ENCODE measurements around the gene ABCD4. TPM values are rescaled to one million over a fixed set of nuclear protein-coding genes. Genes with fewer than 3 reads are reported as not detected.
"Not testable (repeated sequence)": the region's sequence is repeated elsewhere in the genome, so short reads cannot be mapped to it uniquely, and the experiment has no call there.

ABCD4 gene
- total RNA-seq, 2 donors from 2014 or later, result 33.4 to 77.3 TPM

DNA sequence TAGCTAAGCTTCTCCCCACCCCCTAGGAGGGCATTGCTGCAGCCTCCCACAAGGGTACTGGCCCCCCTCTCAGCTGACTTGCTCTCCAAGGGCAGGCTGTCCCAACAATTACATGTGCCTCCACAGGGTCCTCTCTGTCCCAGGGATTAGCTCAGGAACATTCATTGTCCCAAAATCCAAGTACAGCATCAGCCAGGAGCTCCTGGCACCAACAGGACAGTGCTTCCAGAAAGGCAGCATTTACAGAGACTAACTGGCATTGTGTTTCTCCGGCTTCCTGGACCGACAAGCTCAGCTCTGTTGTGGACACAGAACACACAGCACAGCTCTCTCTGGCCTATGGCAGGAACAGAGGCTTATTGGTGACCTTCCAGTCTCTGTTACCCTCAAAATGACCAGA lies 21.7 kb downstream of the ABCD4 start:
- intact Hi-C loops (cut with DNase I), result no loop called here
- DNase-seq (ENCODE audit: low spot score), result no peak
- 100% methylated on average over 2 of the region's 2 CpGs for WGBS
- Histone ChIP-seq H3K27ac (no peak overlapping the region), H3K4me3 (no peak overlapping the region), H3K36me3 (peaks cover 0 to 4% of the 10 kb centered on the region in 2 donors), H3K4me1 (replicated peaks) (no peaks in the 10 kb centered on the region), H3K9me3 (no peaks in the 10 kb centered on the region), H3K27me3 (replicated peaks; ENCODE audit: insufficient read depth) (no peaks in the 10 kb centered on the region)
- TF ChIP-seq, protein P1, sequence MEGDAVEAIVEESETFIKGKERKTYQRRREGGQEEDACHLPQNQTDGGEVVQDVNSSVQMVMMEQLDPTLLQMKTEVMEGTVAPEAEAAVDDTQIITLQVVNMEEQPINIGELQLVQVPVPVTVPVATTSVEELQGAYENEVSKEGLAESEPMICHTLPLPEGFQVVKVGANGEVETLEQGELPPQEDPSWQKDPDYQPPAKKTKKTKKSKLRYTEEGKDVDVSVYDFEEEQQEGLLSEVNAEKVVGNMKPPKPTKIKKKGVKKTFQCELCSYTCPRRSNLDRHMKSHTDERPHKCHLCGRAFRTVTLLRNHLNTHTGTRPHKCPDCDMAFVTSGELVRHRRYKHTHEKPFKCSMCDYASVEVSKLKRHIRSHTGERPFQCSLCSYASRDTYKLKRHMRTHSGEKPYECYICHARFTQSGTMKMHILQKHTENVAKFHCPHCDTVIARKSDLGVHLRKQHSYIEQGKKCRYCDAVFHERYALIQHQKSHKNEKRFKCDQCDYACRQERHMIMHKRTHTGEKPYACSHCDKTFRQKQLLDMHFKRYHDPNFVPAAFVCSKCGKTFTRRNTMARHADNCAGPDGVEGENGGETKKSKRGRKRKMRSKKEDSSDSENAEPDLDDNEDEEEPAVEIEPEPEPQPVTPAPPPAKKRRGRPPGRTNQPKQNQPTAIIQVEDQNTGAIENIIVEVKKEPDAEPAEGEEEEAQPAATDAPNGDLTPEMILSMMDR (IDR thresholded peaks at IDR 0.05), result no peak
- TF ChIP-seq POLR2AphosphoS5 (IDR thresholded peaks at IDR 0.05) (no peak), POLR2A (IDR thresholded peaks at IDR 0.05) (no peak)

DNA sequence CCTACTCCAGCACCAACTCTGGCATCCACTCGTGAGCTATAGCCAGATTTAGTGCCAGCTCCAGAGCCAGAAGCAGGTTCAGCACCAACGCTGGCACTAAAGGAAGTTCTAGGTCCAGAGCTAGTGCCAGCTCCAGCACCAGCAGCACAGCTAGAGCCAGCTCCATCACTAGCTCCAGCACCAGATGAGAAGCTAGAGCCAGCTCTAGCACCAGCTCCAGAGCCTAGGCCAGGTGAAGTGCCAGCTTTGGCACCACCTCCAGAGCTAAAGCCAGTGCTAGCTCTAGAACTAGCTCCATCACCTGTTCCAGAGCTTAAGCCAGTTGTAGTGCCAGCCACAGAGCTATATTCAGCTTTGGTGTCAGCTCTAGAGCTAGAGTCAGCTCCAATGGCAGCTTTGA lies 24.7 kb downstream of the ABCD4 start:
- TF ChIP-seq POLR2A (IDR thresholded peaks at IDR 0.05), result no peak
- no peak for TF ChIP-seq POLR2AphosphoS5 (IDR thresholded peaks at IDR 0.05)
- TF ChIP-seq, protein P1 (IDR thresholded peaks at IDR 0.05), result no peak
- Histone ChIP-seq H3K36me3 (no peaks in the 10 kb centered on the region), H3K4me3 (no peak overlapping the region), H3K27ac (no peak overlapping the region), H3K27me3 (replicated peaks; ENCODE audit: insufficient read depth) (no peaks in the 10 kb centered on the region), H3K9me3 (no peaks in the 10 kb centered on the region), H3K4me1 (replicated peaks) (no peaks in the 10 kb centered on the region)
- intact Hi-C loops (cut with DNase I), result no loop called here
- WGBS, result 93% methylated on average over 2 of the region's 2 CpGs
- no peak for DNase-seq (ENCODE audit: low spot score)

DNA sequence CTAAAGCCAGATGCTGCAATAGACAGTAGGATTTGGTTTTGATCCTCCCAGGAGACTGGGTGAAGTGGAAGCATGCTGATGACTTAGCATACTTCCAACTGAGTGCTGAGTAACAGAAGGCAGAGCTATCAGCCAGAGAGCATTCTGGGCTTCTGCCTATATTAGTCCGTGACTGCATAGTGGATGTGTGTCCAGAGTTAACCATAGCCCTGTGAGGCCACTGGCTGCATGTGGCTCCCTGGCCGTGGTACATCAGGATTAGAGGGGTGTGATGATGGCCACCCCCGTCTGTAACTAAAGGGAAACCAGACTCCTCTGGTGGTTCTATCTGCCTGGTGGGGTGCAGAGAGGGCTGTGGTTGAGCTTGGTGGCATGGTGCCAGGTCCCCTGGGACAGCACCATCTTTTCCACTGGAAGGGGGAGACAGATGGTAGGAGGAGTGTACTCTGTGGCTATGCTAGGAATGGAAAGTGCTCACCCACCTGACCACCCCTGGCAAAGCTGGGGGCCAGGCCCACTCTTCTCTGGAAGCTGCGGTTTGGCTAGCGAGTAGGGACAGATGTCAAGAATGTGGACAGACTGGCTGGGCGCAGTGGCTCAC lies 27.4 kb downstream of the ABCD4 start:
- no peaks in the 10 kb centered on the region for H3K9me3 ChIP-seq
- H3K36me3 ChIP-seq, result no peaks in the 10 kb centered on the region
- WGBS, result 44% methylated on average over 6 of the region's 6 CpGs

DNA sequence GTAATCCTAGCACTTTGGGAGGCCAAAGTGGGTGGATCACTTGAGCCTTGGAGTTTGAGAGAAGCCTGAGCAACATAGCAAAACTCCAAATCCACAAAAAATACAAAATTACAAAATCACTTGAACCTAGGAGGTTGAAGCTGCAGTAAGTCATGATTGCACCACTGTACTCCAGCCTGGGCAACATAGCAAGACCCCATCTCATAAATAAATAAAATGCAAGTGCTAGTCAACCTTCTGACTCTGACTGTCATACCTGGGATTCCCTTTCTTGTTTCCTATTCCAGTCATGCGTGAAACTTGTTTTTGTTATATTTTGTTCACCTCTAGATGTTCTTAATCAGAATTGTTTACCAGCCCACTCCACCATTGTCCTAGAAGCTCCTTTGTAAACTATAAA lies 31.4 kb downstream of the ABCD4 start:
- intact Hi-C loops (cut with DNase I), result no loop called here
- Histone ChIP-seq H3K4me1 (replicated peaks) (no peaks in the 10 kb centered on the region), H3K9me3 (no peaks in the 10 kb centered on the region), H3K36me3 (no peaks in the 10 kb centered on the region), H3K27me3 (replicated peaks; ENCODE audit: insufficient read depth) (no peaks in the 10 kb centered on the region), H3K27ac (no peak overlapping the region), H3K4me3 (no peak overlapping the region)
- TF ChIP-seq POLR2AphosphoS5 (IDR thresholded peaks at IDR 0.05) (no peak), POLR2A (IDR thresholded peaks at IDR 0.05) (no peak)
- TF ChIP-seq, protein P1 (IDR thresholded peaks at IDR 0.05), result no peak
- DNase-seq (ENCODE audit: low spot score), result no peak
- 97% methylated on average over 1 of the region's 1 CpG for WGBS

More for the DNA sequence above, 27.4 kb downstream of the ABCD4 start:
- no peak overlapping the region for H3K27ac ChIP-seq
- TF ChIP-seq, protein P1 (IDR thresholded peaks at IDR 0.05), result no peak
- TF ChIP-seq POLR2A (IDR thresholded peaks at IDR 0.05), result no peak
- TF ChIP-seq POLR2AphosphoS5 (IDR thresholded peaks at IDR 0.05), result no peak
- intact Hi-C loops (cut with DNase I), result no loop called here
- H3K4me1 ChIP-seq (replicated peaks), result no peaks in the 10 kb centered on the region
- H3K4me3 ChIP-seq, result no peak overlapping the region
- DNase-seq (ENCODE audit: low spot score), result no peak
- H3K27me3 ChIP-seq (replicated peaks; ENCODE audit: insufficient read depth), result no peaks in the 10 kb centered on the region

DNA sequence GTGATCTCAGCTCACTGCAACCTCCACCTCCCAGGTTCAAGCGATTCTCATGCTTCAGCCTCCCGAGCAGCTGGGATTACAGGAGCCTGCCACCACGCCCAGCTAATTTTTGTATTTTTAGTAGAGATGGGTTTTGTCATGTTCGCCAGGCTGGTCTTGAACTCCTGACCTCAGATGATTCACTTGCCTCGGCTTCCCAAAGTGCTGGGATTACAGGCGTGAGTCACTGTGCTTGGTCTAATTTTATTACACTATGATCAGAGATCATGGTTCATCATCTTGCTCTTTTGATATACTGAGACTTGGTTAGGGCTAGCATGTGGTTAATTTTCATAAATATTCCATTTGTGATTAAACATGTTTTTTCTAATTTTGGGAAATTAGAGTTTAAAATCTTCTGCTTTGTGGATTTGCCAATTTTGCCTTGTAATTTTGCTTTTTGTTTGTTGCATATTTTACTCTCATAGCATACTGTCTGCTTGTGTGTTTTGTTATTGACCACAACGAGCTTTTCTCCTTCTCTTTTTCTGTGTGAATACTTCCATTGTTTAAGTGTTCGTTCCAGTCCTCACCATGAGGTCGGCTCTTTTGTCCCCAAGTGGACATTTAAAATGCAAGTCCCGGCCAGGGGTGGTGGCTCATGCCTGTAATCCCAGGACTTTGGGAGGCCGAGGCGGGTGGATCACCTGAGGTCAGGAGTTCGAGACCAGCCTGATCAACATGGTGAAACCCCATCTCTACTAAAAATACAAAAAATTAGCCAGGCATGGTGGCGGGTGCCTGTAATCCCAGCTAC lies 32.2 kb downstream of the ABCD4 start:
- H3K4me1 ChIP-seq (replicated peaks); H3K27ac ChIP-seq; H3K36me3 ChIP-seq; intact Hi-C loops (cut with DNase I); H3K27me3 ChIP-seq (replicated peaks; ENCODE audit: insufficient read depth); DNase-seq (ENCODE audit: low spot score); H3K9me3 ChIP-seq; H3K4me3 ChIP-seq: not testable (repeated sequence)
- 56% methylated on average over 14 of the region's 14 CpGs for WGBS
